ENCODE measurements around the gene KRT7.

- TF ChIP-seq, protein P1, sequence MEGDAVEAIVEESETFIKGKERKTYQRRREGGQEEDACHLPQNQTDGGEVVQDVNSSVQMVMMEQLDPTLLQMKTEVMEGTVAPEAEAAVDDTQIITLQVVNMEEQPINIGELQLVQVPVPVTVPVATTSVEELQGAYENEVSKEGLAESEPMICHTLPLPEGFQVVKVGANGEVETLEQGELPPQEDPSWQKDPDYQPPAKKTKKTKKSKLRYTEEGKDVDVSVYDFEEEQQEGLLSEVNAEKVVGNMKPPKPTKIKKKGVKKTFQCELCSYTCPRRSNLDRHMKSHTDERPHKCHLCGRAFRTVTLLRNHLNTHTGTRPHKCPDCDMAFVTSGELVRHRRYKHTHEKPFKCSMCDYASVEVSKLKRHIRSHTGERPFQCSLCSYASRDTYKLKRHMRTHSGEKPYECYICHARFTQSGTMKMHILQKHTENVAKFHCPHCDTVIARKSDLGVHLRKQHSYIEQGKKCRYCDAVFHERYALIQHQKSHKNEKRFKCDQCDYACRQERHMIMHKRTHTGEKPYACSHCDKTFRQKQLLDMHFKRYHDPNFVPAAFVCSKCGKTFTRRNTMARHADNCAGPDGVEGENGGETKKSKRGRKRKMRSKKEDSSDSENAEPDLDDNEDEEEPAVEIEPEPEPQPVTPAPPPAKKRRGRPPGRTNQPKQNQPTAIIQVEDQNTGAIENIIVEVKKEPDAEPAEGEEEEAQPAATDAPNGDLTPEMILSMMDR (IDR thresholded peaks at IDR 0.05), result no peak
- TF ChIP-seq EP300 (IDR thresholded peaks at IDR 0.05), result no peak
Observed at GRCh38 chr12:52257074-52257551, 24.1 kb downstream of the KRT7 start.

Measured in tibial nerve (tissue), 4 donors.